ENCODE measurements around the gene USP24.
A peak's percentile ranks its signal among the peaks of the same experiment; 100 is the strongest.

USP24 gene

DNA sequence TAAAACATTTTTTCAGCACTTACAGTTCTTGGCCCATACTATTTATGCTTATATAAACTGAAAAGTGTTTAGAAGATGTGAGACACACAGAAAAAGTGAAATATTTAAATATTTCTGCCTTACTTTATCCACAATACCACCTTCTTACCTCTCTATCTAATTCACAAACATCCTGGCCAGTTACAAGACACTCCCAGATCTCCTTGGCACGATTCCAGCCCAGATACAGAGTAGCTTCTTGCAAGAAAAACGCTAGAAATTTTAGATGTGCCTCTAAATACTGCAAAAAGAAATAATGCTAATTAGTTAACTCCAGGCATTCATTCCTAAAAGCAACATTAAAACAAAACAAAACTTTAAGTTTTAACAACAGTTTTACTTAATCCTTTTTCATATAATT is 68.4 kb downstream of the USP24 start:
- DNase-seq (ENCODE audit: extremely low read depth, low read depth), result no peak
- TF ChIP-seq, protein P1, sequence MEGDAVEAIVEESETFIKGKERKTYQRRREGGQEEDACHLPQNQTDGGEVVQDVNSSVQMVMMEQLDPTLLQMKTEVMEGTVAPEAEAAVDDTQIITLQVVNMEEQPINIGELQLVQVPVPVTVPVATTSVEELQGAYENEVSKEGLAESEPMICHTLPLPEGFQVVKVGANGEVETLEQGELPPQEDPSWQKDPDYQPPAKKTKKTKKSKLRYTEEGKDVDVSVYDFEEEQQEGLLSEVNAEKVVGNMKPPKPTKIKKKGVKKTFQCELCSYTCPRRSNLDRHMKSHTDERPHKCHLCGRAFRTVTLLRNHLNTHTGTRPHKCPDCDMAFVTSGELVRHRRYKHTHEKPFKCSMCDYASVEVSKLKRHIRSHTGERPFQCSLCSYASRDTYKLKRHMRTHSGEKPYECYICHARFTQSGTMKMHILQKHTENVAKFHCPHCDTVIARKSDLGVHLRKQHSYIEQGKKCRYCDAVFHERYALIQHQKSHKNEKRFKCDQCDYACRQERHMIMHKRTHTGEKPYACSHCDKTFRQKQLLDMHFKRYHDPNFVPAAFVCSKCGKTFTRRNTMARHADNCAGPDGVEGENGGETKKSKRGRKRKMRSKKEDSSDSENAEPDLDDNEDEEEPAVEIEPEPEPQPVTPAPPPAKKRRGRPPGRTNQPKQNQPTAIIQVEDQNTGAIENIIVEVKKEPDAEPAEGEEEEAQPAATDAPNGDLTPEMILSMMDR (IDR thresholded peaks at IDR 0.05; ENCODE audit: low read depth, low read length), result no peak

DNA sequence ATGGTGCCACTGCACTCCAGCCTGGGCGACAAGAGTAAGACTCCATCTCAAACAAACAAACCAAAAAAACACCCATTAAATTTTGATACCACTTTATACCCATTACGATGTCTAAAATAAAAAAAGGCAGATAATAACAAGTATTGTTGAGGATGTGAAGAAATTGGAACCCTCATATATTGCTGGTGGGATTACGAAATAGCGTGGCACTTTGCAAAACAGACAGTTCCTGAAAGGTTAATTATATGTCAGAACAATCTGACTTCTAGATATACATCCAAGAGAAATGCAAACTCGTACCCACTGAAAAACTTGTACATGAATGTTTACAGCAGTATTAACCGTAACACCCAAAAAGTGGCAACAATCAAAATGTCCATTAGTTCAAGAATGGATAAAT is 70.3 kb downstream of the USP24 start:
- TF ChIP-seq, protein P1 (IDR thresholded peaks at IDR 0.05; ENCODE audit: low read depth, low read length), result no peak
- DNase-seq (ENCODE audit: extremely low read depth, low read depth), result no peak

DNA sequence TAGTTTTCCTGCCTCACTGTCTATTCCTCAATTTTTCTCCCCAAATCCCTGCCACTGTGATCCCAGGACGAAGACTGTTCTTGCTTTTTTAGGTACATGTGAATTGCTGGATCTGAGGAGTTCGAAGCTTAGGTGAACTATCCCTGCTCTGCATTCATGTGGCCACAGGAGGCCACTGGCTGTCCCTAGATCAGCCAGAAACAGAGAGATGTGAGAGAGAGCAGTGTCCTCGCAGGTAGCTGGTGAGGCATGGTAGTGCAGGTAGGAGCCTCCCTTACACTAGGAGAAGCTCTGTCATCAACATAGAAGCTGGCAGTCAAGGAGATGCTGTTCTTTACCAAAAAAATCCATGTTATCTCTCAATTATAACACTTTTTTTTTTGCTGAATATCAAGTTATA is 71.5 kb downstream of the USP24 start:
- TF ChIP-seq, protein P1 (IDR thresholded peaks at IDR 0.05; ENCODE audit: low read depth, low read length), result no peak
- no peak for DNase-seq (ENCODE audit: extremely low read depth, low read depth)

DNA sequence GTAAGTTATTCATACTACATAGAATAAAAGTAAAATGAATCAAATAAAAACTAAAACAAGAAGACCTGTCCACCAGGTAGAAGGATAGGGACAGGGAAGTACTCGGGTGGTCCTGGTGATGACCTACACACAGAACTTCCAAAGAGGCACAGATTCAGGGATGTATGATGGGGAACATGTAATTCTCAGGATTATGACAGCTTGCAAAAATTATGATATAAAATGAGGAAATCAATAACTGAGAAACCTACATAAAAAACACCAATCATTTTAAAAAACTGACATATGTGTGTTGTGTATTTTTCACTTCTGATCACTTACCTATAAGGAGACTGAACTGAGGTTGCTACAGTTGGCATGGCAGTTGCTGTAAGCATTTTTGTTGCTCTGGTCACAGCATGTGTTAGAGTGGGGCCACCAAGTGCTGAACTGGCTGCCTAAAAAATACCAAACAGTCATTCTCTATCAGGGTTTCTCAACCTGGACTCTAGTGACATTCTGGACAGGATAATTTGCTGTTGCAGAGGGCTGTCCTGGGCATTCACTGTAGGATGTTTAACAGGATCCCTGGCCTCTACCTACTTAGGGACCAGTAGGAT is 73.8 kb downstream of the USP24 start:
- no peak for DNase-seq (ENCODE audit: extremely low read depth, low read depth)
- TF ChIP-seq, protein P1 (IDR thresholded peaks at IDR 0.05; ENCODE audit: low read depth, low read length), result no peak

DNA sequence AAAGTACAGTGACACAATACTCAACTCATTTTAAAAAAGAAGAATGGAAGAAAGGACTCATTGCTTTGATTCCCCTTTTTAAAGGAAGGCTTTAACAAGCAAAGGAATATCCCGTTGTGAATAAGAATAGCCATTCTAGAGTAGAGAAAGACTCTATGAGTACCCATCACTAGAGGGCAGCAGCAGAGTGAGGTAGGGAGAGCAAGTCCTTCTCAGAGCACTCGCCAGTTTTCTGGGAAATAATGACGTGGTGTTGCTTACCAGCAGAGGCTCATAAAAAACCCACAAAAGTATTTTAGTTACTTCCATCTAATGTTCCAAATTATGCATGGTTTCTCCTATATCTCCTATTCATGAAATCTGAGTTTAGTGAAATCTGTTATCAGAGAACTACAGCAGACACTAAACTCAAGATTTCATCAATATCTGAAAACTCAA is 74.6 kb downstream of the USP24 start:
- DNase-seq (ENCODE audit: extremely low read depth, low read depth), result peak; percentile 76
- TF ChIP-seq, protein P1 (IDR thresholded peaks at IDR 0.05; ENCODE audit: low read depth, low read length), result peak; percentile 87

DNA sequence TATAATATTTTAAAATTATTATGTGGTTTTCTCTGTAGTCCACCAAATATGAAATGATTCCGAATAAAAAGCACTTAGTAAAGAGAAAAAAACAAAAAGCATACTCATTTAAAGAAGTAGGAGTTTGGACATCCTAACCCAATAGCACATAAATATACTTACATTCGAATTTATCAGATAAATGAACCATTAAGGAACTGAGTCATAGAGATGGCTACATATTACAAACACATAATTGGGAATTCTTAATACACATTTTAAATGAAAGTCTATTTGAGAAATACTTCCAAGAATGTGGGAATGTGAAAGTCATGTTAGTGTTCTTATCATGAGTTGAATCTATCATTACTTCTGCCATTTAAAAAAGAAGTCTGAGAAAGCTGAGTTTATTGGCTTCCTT is 75.0 kb downstream of the USP24 start:
- TF ChIP-seq, protein P1 (IDR thresholded peaks at IDR 0.05; ENCODE audit: low read depth, low read length), result no peak
- no peak for DNase-seq (ENCODE audit: extremely low read depth, low read depth)

DNA sequence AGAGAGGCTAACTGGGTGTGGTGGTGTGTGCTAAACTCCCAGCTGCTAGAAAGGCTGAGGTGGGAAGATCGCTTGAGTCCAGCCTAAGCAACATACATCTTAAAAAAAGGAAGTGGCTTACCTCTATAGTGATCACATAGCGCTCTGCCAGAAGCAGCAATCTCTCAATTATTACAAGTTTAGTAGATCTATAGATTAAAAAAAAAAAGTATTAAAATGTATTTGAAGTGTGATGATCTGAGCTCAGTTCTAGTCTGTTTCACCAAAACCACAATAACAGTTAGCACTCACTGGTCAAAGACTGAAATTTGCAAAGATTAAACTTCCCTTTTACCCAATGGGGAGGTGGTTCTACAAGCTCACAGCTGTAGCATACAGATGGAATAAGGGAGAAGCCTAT is 76.3 kb downstream of the USP24 start:
- TF ChIP-seq, protein P1 (IDR thresholded peaks at IDR 0.05; ENCODE audit: low read depth, low read length), result no peak
- no peak for DNase-seq (ENCODE audit: extremely low read depth, low read depth)
